CD4-positive, alpha-beta memory T cell (primary cell): ENCODE measurements around the gene ZNF774. TPM values are rescaled to one million over a fixed set of nuclear protein-coding genes. Genes with fewer than 3 reads are reported as not detected.
"Not testable (repeated sequence)": the region's sequence is repeated elsewhere in the genome, so short reads cannot be mapped to it uniquely, and the experiment has no call there.

ENCODE experiments used
- CTCF ChIA-PET: fragments of 350-600 bp; sonication (Branson Sonifier 250); formaldehyde crosslinking; loops from one replicate; lab custom pipeline; 2021; ENCODE audit warnings: inconsistent platforms; ENCODE audit not compliant: partially characterized antibody; lab: Charles Lee
- POLR2A ChIA-PET: fragments of 350-600 bp; sonication (Branson Sonifier 250); formaldehyde crosslinking; loops from one replicate; lab custom pipeline; 2021; ENCODE audit not compliant: partially characterized antibody; lab: Charles Lee
- DNase-seq, 5 donors: peaks; one replicate each; pipeline versions ENCODE4 v3.0.0 to v3.0.0-alpha.2; 2020 to 2022; ENCODE audit warnings: mixed read lengths in 1 of 5
- H3K27ac ChIP-seq: one replicate; pipeline ENCODE4 v1.7.0; 2013; ENCODE audit warnings: low read depth, low read length
- H3K27me3 ChIP-seq: 2 replicates; pipeline ENCODE4 v1.7.0; 2013; ENCODE audit warnings: mild to moderate bottlenecking, low read length, moderate library complexity; ENCODE audit not compliant: insufficient read depth
- H3K36me3 ChIP-seq: 2 replicates; pipeline ENCODE4 v1.7.0; 2013; ENCODE audit warnings: mild to moderate bottlenecking, low read length, moderate library complexity; ENCODE audit not compliant: insufficient read depth
- H3K4me1 ChIP-seq: 2 replicates; pipeline ENCODE4 v1.7.0; 2013; ENCODE audit warnings: mild to moderate bottlenecking, low read length, moderate library complexity; ENCODE audit not compliant: insufficient read depth
- H3K4me3 ChIP-seq, 2 donors: one replicate each; pipeline ENCODE4 v1.7.0; 2013; ENCODE audit warnings: low read length in 2 of 2, mild to moderate bottlenecking in 1 of 2
- H3K9me3 ChIP-seq, 2 donors: one replicate each; pipeline ENCODE4 v1.7.0; 2013; ENCODE audit warnings: low read length in 2 of 2, control low read depth in 1 of 2; ENCODE audit not compliant: control insufficient read depth in 1 of 2
- H3K27ac Mint-ChIP-seq, 7 donors: one replicate each; pipeline ENCODE4 v1.8.0; 2020 to 2021; ENCODE audit warnings: mixed read lengths in 7 of 7, mild to moderate bottlenecking in 6 of 7, inconsistent platforms in 3 of 7, moderate library complexity in 3 of 7
- H3K27me3 Mint-ChIP-seq, 2 donors: one replicate each; pipeline ENCODE4 v1.8.0; 2020 to 2021; ENCODE audit warnings: mixed read lengths in 2 of 2
- H3K36me3 Mint-ChIP-seq, 2 donors: one replicate each; pipeline ENCODE4 v1.8.0; 2020 to 2021; ENCODE audit warnings: mixed read lengths in 2 of 2, inconsistent platforms in 1 of 2, mild to moderate bottlenecking in 1 of 2
- H3K4me1 Mint-ChIP-seq, 4 donors: one replicate each; pipeline ENCODE4 v1.8.0; 2020 to 2021; ENCODE audit warnings: mixed read lengths in 4 of 4, mild to moderate bottlenecking in 1 of 4
- H3K4me3 Mint-ChIP-seq, 8 donors: one replicate each; pipeline ENCODE4 v1.8.0; 2020 to 2021; ENCODE audit warnings: mixed read lengths in 8 of 8, mild to moderate bottlenecking in 7 of 8, moderate library complexity in 6 of 8, inconsistent platforms in 3 of 8
- H3K9me3 Mint-ChIP-seq, 8 donors: one replicate each; pipeline ENCODE4 v1.8.0; 2020 to 2021; ENCODE audit warnings: mixed read lengths in 8 of 8, mild to moderate bottlenecking in 5 of 8, inconsistent platforms in 3 of 8, moderate library complexity in 1 of 8
- intact Hi-C: fragments of 100-400 bp; cut with micrococcal nuclease; formaldehyde crosslinking; loops from one replicate; pipeline ENCODE4 v1.15.1; 2023
- polyA plus RNA-seq, 2 donors: library from polyadenylated mRNA; unstranded; fragments of 300-500 nt; fragmentation: Illumina TruSeq; gene quantifications; one replicate each; pipeline ENCODE4 v1.2.3, GENCODE V29; 2021
- total RNA-seq, 2 experiments: library from RNA; stranded (reverse); gene quantifications; one replicate each; pipeline ENCODE4 v1.2.3, GENCODE V29; 2021

Gene ZNF774
- total and polyA plus RNA-seq, 4 experiments from 2014 or later = 0.78 to 0.81 TPM; not detected in 2

- no peak overlapping the region for H3K4me3 Mint-ChIP-seq
- no peak for DNase-seq
- no peaks in the 10 kb centered on the region for H3K36me3 Mint-ChIP-seq
- no peaks in the 10 kb centered on the region for H3K27me3 Mint-ChIP-seq
- Histone ChIP-seq H3K4me1 (peaks cover 17% of the 10 kb centered on the region), H3K36me3 (no peaks in the 10 kb centered on the region), H3K9me3 (no peaks in the 10 kb centered on the region), H3K27ac (no peak overlapping the region), H3K27me3 (no peaks in the 10 kb centered on the region), H3K4me3 (no peak overlapping the region)
- POLR2A ChIA-PET = no interaction called here
- peaks cover 10 to 23% (median 14%) of the 10 kb centered on the region in 4 donors for H3K4me1 Mint-ChIP-seq
- H3K9me3 Mint-ChIP-seq = no peaks in the 10 kb centered on the region
- no peak overlapping the region for H3K27ac Mint-ChIP-seq
- CTCF ChIA-PET = interaction anchor here (0.8 to 1.7 kb wide), 2 partner anchors 22 to 142 kb away, joined by 3 to 4 read pairs; no protein-coding TSS in a partner anchor
- intact Hi-C loops = no loop called here
Observed at GRCh38 chr15:90340345-90340744, 11.7 kb upstream of the ZNF774 start.

DNA sequence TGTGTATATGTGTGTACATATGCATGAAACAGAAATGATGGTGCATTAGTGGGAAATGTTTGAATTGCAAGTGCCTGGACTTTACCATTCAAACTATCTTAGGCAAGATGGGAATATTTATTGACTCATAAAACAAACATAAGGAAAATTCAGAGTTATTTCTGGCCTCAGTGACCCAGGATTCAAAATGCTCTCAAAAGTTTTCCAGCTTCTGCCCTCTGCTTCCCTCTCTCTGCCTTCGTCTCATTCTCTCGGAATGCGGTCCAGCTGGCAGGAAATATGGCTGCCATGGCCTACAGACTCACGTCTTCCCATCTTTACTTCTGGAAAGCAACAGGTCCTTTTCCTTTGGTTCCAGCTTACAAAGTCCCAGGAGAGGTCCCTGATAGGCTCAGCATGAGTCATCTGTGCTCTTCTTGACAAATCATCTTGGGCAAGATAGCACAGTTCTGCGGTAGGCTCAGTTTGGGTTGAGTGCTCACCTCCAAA is 8.7 kb upstream of the ZNF774 start:
- no peaks in the 10 kb centered on the region for H3K36me3 Mint-ChIP-seq
- no peaks in the 10 kb centered on the region for H3K9me3 Mint-ChIP-seq
- H3K9me3 ChIP-seq = no peaks in the 10 kb centered on the region
- DNase-seq = no peak
- no peak overlapping the region for H3K4me3 Mint-ChIP-seq
- no peak overlapping the region for H3K27ac ChIP-seq
- H3K36me3 ChIP-seq = no peaks in the 10 kb centered on the region
- H3K4me1 Mint-ChIP-seq = peaks cover 6 to 15% (median 11%) of the 10 kb centered on the region in 4 donors
- CTCF ChIA-PET = interaction anchor here (2.4 kb wide), 1 partner anchor 24 kb away, joined by 7 read pairs; no protein-coding TSS in a partner anchor
- POLR2A ChIA-PET = no interaction called here
- intact Hi-C loops = no loop called here
- H3K27me3 ChIP-seq = no peaks in the 10 kb centered on the region
- H3K4me3 ChIP-seq = no peak overlapping the region
- no peak overlapping the region for H3K27ac Mint-ChIP-seq
- peaks cover 11% of the 10 kb centered on the region for H3K4me1 ChIP-seq
- H3K27me3 Mint-ChIP-seq = no peaks in the 10 kb centered on the region

DNA sequence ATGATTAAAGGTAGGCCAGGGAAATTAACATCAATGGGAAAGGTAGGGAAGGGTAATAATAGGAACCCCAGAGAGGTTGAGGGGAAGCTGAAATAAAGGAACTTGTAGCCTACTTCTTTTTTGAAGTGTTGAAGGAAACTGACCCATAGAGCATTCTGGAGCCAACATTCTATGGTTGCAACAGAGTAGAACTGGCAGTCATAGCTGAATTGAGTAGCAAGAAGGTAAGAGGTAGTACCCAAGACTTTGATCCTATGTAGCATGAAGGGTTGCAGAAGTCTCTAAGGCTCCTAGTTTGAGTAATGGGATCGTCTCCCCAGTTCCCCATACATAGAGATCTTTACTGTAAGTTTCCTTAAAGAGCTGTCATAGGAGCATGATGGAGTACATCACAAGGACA is 7.4 kb upstream of the ZNF774 start:
- Mint-ChIP-seq H3K27me3 (no peaks in the 10 kb centered on the region), H3K27ac (no peak overlapping the region), H3K4me3 (no peak overlapping the region), H3K36me3 (no peaks in the 10 kb centered on the region), H3K9me3 (no peaks in the 10 kb centered on the region), H3K4me1 (peaks cover 6 to 16% (median 11%) of the 10 kb centered on the region in 4 donors)
- Histone ChIP-seq H3K4me1 (peaks cover 11% of the 10 kb centered on the region), H3K9me3 (no peaks in the 10 kb centered on the region), H3K27me3 (no peaks in the 10 kb centered on the region), H3K27ac (no peak overlapping the region), H3K4me3 (no peak overlapping the region), H3K36me3 (no peaks in the 10 kb centered on the region)
- CTCF ChIA-PET = interaction anchor here (1.2 kb wide), 1 partner anchor 44 kb away, joined by 3 read pairs; no protein-coding TSS in a partner anchor
- DNase-seq = no peak
- intact Hi-C loops = no loop called here
- POLR2A ChIA-PET = no interaction called here

- POLR2A ChIA-PET = no interaction called here
- no peak overlapping the region for H3K4me3 ChIP-seq
- intact Hi-C loops = no loop called here
- Mint-ChIP-seq H3K4me3 (no peak overlapping the region), H3K27ac (peak overlapping the region in 1 of 7 donors; percentile 48), H3K27me3 (peaks cover 0 to 1% of the 10 kb centered on the region in 2 donors), H3K9me3 (no peaks in the 10 kb centered on the region), H3K36me3 (no peaks in the 10 kb centered on the region), H3K4me1 (peaks cover 12 to 21% (median 15%) of the 10 kb centered on the region in 4 donors)
- CTCF ChIA-PET = interaction anchor here (1.2 kb wide), 2 partner anchors 26 to 45 kb away, joined by 3 read pairs; no protein-coding TSS in a partner anchor
- H3K27ac ChIP-seq = no peak overlapping the region
- peaks cover 11% of the 10 kb centered on the region for H3K4me1 ChIP-seq
- H3K36me3 ChIP-seq = no peaks in the 10 kb centered on the region
- DNase-seq = no peak
- no peaks in the 10 kb centered on the region for H3K27me3 ChIP-seq
- no peaks in the 10 kb centered on the region for H3K9me3 ChIP-seq
Observed at GRCh38 chr15:90345857-90346256, 6.2 kb upstream of the ZNF774 start.

GRCh38 chr15:90347431-90348065 is 4.5 kb upstream of the ZNF774 start:
- H3K4me1 Mint-ChIP-seq = peaks cover 11 to 29% (median 18%) of the 10 kb centered on the region in 4 donors
- H3K9me3 ChIP-seq, H3K4me3 Mint-ChIP-seq, H3K36me3 Mint-ChIP-seq, intact Hi-C loops, H3K27me3 ChIP-seq, H3K36me3 ChIP-seq, H3K27ac ChIP-seq, DNase-seq, POLR2A ChIA-PET, H3K27me3 Mint-ChIP-seq, H3K4me3 ChIP-seq, H3K9me3 Mint-ChIP-seq, CTCF ChIA-PET, H3K27ac Mint-ChIP-seq: not testable (repeated sequence)
- H3K4me1 ChIP-seq = peaks cover 13% of the 10 kb centered on the region

DNA sequence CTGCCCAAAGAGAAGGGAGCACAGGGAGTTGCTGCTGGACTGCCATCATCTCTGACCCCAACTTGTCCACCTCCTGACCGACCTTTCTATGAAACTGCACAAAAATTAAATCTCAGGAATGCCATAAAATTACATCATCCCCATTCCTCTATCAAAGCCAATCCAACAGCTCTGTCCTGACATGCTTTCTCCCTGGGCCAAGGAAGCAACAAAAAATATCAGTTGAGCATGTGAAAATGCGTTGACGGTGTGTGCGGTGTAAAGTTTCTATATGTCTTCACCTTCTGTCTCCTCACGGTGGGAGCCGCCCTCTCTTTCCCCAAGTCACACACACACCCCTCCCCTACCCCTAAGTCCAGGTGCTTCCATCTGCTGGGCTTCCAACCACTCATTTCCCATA is 3.6 kb upstream of the ZNF774 start:
- peaks cover 8 to 24% (median 15%) of the 10 kb centered on the region in 4 donors for H3K4me1 Mint-ChIP-seq
- H3K27ac ChIP-seq = no peak overlapping the region
- DNase-seq = no peak
- no peaks in the 10 kb centered on the region for H3K9me3 ChIP-seq
- CTCF ChIA-PET = no interaction called here
- intact Hi-C loops = no loop called here
- peaks cover 0 to under 1% (median 0%) of the 10 kb centered on the region in 8 donors for H3K9me3 Mint-ChIP-seq
- no peak overlapping the region for H3K4me3 Mint-ChIP-seq
- POLR2A ChIA-PET = no interaction called here
- no peaks in the 10 kb centered on the region for H3K36me3 Mint-ChIP-seq
- peaks cover 0 to 1% of the 10 kb centered on the region in 2 donors for H3K27me3 Mint-ChIP-seq
- H3K4me1 ChIP-seq = peaks cover 10% of the 10 kb centered on the region
- H3K4me3 ChIP-seq = no peak overlapping the region
- H3K27ac Mint-ChIP-seq = peak overlapping the region in 1 of 7 donors; percentile 58
- no peaks in the 10 kb centered on the region for H3K27me3 ChIP-seq
- H3K36me3 ChIP-seq = no peaks in the 10 kb centered on the region

- intact Hi-C loops = no loop called here
- H3K4me1 ChIP-seq = peaks cover 10% of the 10 kb centered on the region
- Mint-ChIP-seq H3K9me3 (peaks cover 0 to 2% (median 0%) of the 10 kb centered on the region in 8 donors), H3K27me3 (peaks cover 0 to 1% of the 10 kb centered on the region in 2 donors), H3K4me1 (peaks cover 8 to 20% (median 14%) of the 10 kb centered on the region in 4 donors), H3K36me3 (no peaks in the 10 kb centered on the region), H3K4me3 (no peak overlapping the region), H3K27ac (no peak overlapping the region)
- ChIA-PET CTCF (no interaction called here), POLR2A (no interaction called here)
- no peaks in the 10 kb centered on the region for H3K9me3 ChIP-seq
- no peak overlapping the region for H3K4me3 ChIP-seq
- no peaks in the 10 kb centered on the region for H3K27me3 ChIP-seq
- H3K36me3 ChIP-seq = no peaks in the 10 kb centered on the region
- no peak overlapping the region for H3K27ac ChIP-seq
- no peak for DNase-seq
Observed at GRCh38 chr15:90349072-90349471, 3.0 kb upstream of the ZNF774 start.
